Superior temporal gyrus (tissue), 1 donor: ENCODE measurements around the gene NOMO2.
"Not testable (repeated sequence)": the region's sequence is repeated elsewhere in the genome, so short reads cannot be mapped to it uniquely, and the experiment has no call there.

Source experiments
- DNase-seq: peaks from one replicate; pipeline ENCODE4 v3.0.0-alpha.2; 2016; ENCODE audit errors: extremely low spot score

NOMO2 gene

DNA sequence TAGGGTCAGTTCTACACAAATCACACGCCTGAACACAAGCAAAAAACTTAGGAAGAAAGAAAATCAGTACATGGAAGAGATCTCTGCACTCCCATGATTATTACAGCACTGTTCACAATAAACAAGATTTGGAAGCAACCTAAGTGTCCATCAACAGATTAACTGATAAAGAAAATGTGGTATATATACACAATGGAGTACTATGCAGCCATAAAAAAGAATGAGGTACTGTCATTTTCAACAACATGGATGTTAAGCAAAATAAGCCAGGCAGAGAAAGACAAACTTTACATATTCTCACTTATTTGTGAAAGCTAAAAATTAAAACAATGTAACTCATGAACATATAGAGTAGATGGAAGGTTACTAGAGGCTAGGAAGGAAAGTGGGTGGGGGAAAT, 16.0 kb upstream of the NOMO2 start:
- DNase-seq, result not testable (repeated sequence)

DNA sequence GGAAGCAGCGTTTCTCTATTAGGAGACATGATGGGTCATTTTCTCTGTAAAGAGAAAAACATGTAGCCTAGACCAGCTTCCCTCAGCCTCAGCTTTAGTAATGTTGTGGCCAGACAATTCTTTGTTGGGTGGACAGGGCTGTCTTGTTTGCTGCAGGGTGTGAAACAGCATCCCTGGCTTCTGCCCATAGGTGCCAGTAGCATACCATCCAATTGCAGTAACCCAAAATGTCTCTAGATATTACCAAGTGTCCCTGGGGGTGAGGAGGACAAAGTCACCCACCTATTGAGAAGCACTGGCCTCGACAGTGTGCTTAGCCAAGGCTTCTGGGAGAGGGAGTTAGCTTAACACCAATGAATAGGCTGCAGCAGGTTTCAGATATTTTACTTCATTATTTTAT, 14.0 kb upstream of the NOMO2 start:
- not testable (repeated sequence) for DNase-seq

DNA sequence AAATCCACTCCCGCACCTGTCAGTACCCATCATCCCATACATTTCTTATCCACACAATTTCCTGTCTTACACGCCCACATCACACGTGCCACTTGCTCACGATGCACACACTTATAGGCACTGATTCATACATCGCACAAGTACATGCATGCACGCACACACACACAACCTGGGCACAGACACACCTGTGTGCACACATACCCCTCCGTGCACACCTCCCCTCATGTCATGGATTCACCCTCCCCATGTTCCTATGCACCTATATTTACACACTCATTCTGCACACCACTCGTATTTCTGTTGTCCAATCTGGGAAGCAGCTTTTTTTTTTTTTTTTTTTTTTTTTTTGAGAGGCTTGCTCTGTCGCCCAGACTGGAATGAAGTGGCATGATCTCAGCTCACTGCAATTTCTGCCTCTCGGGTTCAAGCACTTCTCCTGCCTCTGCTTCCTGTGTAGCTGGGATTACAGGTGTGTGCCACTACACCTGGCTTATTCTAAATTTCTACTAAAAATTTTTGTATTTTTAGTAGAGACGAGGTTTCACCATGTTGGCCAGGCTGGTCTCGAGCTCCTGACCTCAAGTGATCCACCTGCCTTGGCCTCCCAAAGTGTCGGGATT, 13.5 kb upstream of the NOMO2 start:
- not testable (repeated sequence) for DNase-seq

DNA sequence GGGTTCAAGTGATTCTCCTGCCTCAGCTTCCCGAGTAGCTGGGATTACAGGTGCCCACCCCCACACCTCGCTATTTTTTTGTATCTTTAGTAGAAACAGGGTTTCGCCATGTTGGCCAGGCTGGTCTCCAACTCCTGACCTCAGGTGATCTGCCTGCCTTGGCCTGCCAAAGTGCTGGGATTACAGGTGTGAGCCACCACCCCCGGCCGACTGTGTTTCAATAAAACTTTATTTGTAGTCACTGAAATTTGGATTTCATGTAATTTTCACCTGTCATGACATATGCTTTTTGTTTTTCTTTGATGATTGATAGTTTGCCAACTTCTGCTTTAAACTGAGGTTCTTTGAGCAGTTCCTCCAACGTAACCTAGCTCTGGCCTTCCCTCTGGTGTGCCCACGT, 12.0 kb upstream of the NOMO2 start:
- DNase-seq, result not testable (repeated sequence)

DNA sequence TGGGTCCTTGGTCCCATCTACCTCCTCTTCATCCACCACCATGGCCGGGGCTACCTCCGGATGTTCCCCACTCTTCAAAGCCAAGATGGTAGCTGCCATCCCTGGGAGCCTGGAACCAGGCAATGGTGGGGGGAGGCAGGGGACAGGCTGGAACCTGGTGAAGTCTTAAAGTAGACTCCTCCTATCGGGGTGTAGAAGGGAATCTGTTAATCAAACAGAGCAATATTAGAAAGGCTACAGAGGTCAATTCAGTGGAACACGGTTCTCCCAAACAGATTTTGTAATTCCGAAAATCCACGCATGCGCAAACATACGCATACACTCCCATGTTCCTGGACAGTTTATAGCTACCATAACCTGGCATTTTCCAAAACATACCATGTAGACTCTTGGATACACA, 11.1 kb upstream of the NOMO2 start:
- DNase-seq, result not testable (repeated sequence)

DNA sequence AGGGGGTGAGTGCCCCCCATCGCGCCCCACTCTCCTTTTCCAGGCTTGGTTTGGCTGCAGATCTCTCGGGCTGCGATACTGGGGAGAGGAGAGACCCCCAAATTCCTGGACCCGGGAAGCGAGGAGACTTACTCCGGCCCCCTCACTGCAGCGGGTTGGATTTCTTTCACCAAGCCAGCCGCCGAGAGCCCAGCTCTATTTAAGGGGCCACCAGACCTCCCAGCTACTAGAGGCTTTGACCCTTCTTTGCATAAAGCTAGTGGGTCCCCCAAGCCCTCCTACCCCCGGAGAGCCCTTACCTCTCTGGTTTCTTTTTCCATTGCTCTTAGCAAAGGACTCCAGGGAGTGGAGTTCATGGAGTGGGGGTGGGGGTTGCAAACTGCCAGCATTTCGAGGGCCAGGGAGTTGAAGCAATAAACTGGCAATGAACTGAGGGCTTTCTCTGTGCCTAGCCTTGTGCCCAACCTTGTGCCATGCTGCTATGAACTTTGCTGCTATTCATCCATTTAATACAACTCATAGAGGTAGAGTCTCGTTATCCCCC, 9.5 kb upstream of the NOMO2 start:
- DNase-seq, result not testable (repeated sequence)

DNA sequence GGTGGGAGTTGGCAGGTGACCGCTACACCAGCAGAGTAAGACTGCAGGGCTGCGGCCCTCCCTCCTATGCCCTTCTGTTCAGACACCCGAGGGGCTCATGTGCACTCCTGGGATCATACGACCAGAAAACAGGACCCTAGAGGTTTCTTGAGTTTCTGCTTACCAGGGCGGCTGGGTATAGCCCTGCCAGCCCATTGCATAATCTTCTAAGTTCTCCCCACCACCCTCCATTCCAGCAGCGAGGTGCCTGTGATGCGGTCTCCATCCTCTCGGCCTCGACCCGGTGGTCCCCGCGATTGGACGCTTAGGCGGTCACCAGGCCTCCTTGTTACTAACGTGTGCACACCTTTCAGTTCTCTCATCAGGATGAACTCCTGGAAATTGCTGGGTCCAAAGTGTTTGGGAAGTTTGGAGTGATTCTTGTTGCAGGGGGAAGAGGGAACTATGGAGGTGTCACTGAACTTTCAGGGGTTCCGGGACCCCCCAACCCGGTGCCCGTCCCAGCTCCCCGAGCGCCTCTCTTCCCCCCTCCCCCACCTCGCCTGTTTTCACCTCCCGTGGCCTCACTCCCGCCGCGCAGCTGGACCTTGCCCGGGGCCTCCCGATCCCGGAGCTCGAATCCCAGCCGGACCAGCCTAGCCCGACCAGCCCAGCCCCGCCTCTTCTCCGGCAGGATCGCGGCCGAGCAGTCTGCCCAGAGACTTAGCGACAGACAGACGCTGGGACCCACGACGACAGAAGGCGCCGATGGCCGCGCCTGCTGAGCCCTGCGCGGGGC, 8.8 kb upstream of the NOMO2 start:
- DNase-seq, result not testable (repeated sequence)

DNA sequence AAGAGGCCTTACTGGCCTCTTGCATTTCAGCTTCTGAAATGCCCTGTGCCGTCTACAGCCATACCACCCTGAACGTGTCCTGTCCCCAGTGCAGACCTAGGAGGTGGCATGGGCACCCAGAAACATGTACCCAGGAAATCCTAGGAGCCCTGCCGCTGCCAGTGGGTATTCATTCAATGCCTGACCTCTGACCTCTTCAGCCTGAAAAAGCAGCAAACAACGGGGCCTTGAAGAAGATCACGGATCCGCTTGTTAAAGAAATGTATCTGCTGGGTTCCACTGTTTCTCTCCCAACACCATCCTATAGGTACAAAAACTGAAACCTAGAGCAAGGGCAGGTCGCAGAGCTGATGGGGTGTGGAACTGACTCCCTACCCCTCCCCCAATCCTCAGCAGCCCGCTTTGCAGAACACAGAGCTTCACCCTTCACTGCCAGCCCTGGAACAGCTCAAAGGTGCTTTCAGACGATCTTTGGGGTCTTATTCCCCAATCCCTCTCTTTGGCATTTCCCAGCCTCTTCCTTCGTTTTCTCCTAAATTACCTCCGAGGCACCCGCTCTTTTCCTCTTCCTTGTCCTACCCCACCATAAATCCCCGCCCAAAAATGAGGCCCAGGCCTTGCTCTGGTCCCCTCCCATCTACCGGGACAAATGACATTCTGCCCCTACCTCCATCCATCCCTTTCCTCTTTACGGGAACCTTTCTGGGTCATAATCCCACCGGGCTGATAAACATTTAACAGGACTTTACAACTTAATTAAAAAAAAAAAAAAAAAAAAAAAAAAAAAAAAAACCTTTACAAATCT, 1.3 kb downstream of the NOMO2 start:
- not testable (repeated sequence) for DNase-seq

DNA sequence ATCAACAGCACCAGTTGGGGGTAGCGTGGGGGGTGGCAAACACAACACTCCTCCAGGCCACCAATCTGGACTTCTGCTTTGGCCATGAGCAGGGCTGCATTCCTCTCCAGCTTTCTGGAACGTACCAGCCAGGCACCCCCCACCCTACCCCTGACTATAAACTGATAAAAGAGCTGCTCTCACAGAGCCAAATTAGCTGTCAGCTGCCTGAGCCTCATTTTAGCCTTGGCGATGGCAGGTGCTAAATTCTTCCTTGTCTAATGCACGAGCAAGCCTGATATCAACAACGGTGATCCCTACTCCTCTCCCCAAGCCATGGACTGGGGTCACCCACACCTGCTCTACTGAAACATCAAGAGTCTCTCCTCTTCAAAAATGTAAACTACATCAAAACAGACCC, 8.2 kb downstream of the NOMO2 start:
- DNase-seq, result not testable (repeated sequence)

DNA sequence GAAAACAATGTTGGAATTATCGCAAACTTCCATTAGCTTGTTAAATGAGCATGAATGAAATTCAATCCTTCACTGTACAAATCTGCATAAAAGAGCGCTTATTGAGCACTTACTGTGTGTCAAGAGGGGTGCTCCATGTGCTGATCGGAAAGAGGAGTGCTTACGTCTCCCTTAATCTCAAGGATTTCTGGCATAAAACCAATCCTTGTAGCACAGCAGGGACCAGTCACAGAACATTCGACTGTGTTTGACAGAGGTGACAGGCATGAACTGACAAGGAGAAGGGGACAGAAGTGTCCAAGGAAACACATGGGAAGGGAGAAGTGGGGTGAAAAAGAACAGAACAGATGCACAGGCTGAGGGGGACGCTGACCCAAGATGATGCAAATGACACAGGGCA, 14.5 kb downstream of the NOMO2 start:
- not testable (repeated sequence) for DNase-seq

DNA sequence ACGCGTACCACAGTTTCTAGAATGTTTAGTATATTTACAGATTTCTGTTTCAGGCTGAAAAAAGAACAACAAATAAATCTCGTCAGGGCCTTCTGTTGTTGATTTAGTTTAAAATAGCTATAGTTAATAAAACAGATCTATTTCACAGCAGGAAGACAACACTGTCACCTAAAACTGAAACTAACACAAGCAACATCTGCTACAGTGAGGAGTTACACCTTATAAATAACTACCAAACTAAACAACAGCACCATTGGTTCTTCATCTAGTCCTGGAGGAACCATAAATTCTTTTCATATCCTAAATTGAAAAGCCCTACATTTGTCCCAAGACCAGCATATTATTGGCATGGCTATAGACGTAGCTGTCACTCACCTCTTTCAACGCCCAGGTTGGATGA, 15.0 kb downstream of the NOMO2 start:
- not testable (repeated sequence) for DNase-seq

DNA sequence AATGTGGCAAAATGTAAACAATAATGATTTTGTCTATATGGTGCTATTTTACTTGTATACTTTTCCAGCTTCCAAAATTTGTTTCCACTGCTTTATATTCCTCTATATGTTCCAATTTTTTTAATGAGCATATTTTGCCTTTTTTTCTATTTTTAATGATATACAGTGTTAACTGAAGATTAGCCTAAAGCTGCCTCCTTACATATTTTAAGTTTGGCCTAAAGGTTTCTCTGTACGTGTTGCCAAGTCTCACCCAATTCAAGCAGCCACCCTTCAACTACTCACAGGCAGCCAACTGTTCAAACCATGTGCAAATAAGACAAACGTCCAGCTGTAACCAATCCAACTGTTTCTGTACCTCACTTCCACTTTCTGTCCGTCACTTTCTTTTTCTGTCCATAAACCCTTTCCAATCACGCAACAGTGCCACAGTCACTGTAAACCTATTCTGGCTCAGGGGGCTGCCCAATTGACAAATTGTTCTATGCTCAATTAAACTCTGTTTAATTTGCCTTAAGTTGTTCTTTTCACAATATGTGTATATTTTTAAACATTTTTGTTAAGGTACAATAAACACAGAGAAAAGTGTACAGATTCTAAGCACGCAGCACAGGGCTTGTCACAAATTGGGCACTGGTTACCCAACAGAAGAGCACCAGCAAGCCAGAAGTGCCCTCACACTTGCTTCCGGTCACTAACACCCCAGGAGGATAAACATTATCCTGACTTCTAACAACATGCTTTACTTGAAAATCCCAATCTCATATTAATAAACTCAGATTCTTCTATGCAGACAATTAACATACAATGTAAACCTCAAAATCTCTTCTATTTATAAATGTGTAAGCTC, 17.4 kb downstream of the NOMO2 start:
- DNase-seq, result not testable (repeated sequence)

DNA sequence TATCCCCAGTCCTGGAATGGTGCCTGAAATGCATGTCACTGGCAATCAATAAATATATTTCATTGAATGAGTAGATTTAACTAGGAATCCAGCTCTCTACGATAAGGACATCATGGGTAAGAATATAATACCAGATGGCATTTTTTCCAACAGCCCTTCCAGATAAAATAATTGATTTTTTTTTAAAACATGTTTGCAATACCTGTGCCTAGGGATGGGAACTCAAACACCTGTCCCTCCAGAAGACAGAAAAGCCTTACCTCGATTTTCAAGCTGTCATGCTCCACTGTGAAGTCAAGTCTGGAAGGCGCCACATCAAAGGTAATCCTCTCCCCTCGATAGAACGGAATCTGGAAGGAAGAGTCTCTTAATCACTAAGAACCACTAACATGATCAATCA, 20.0 kb downstream of the NOMO2 start:
- not testable (repeated sequence) for DNase-seq

DNA sequence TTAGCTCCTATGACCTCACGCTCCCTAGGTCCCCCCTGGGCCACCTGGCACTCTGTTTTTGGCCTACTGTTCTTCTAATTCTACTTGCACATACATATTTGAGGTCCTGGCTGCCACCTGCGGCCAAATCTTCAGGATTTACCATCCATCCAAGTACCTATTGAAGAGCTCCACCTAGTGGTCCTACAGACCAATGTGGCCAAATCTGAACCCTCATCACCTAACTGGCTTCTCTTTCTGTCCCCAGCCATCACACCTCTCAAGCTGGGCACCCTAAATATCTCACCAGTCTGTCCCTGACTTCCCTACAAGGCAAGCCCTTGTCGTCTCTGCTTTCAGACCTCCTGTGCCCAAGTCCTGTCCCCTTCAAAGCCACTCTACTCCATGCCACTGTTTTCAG, 24.9 kb downstream of the NOMO2 start:
- not testable (repeated sequence) for DNase-seq

DNA sequence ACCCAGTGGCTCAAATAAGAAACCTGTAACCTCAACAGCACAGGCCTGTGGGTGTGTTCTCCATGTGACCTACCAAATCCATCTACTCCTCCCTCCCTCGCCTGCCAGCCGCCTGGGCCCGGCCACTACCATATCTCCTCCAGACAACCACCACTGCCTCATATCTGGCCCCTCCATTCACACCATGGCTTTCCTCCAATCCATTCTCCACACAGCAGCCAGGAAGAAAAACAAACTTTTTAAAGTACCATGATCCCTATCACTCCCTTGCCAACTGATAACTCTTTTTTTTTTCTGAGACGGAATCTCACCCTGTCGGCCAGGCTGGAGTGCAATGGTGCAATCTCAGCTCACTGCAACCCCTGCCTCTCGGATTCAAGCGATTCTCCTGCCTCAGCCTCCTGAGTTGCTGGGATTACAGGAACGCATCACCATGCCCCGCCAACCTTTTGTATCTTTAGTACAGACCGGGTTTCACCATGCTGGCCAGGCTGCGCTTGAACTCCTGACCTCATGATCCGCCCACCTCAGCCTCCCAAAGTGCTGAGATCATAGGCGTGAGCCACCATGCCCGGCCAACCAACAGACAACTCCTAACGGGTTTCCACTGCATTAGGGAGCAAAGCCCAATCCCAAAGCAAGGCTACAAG, 26.3 kb downstream of the NOMO2 start:
- DNase-seq, result not testable (repeated sequence)

DNA sequence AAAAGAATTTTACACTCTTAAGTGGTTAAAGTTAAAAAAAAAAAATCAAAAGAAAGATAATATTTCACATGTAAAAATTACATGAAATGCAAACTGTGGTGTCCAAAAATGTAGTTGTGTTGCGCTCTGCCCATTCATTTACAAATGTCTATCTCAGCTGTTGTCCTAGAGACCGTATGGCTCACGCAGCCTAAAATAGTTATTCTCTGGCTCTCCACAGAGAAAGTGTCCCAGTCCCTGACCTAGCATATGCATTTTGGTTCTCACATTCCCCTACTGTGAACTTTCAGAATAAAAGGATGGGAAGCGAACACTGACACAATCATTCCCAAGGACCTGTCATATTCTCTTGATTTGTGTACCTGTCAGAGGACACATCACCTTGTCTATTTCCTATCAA, 27.6 kb downstream of the NOMO2 start:
- DNase-seq, result not testable (repeated sequence)

DNA sequence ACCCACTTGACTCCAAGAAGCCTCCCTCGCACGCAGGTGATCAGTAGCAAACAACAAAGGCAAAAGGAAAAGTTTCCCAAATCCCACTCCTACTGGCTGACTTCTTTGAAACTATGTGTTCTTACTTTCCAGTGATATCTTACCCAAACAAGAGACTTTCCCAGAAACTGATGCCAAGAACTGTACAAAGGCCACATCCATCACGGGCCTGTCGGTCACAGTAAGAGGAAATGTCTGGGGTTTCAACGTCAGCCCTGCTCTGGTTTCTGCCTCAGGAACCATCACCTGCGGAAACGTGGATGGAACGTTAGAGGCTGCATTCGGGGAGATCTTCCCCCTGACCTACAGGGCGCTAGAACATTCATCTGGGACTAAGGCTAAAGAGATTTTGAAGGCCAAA, 30.6 kb downstream of the NOMO2 start:
- not testable (repeated sequence) for DNase-seq

DNA sequence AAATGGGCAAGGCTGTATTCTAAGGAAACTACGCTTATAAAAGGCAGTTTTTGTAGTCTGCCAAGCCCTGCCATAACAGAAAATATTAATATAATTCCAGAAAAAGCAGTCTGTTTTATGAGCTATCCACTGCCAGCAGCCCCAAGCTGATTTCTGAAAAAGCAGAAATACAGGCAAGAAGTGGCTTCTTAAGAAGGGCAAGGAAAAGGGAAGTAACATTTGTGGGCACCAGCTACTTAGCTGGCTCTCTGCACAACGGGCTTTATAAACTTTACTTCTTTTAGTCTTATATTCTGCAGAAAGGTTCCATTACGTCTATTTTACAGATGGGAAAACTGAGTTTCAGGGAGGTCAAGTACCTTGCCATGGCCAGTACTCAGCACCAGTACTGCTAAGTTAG, 31.6 kb downstream of the NOMO2 start:
- not testable (repeated sequence) for DNase-seq

DNA sequence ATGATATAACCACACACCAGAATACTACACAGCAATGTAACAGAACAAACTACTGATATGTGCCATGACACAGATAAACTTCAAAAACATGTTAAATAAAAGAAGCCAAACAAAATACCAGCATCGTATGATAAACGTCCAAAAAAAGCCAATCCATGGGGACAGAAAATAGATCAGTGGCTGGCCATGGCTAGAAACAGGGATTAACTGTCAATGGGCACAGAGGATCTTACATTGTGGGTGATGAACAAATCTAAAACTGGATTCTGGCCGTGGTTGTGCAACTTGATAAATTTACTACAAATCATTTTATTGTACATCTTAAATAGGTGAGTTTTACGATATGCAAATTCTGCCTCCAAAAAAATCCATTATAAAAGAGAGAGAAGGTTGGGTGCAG, 35.4 kb downstream of the NOMO2 start:
- DNase-seq, result not testable (repeated sequence)

DNA sequence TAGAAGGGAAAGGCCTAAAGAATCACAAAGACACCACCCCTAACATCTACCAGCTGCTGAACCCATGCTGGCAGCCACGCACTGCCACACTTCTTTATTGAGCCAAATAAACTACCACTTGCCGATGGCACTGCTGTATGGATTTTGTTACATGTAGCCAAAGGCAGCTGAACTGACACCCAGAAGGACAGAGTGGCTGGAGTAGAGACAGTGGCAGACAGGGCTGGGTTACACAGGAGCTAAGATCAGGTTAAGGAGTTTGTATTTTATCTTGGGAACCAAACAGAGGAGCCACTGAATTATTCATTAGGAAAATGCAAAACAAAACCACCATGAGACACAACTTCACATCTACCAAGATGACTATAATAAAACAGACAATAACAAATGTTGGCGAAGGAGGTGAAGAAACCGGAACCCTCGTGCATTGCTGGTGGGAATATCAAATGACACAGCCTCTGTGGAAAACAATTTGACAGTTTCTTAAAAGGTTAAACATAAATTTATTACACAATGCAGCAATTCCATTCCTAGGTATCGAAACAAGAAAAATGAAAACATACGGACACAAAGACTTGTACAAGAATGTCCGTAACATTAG, 35.9 kb downstream of the NOMO2 start:
- DNase-seq, result not testable (repeated sequence)
